ENCODE measurements around the gene WAC.
"Not testable (repeated sequence)": the region's sequence is repeated elsewhere in the genome, so short reads cannot be mapped to it uniquely, and the experiment has no call there.

The WAC gene
- total RNA-seq = 256 to 323 reads per million in 2 donors

DNA sequence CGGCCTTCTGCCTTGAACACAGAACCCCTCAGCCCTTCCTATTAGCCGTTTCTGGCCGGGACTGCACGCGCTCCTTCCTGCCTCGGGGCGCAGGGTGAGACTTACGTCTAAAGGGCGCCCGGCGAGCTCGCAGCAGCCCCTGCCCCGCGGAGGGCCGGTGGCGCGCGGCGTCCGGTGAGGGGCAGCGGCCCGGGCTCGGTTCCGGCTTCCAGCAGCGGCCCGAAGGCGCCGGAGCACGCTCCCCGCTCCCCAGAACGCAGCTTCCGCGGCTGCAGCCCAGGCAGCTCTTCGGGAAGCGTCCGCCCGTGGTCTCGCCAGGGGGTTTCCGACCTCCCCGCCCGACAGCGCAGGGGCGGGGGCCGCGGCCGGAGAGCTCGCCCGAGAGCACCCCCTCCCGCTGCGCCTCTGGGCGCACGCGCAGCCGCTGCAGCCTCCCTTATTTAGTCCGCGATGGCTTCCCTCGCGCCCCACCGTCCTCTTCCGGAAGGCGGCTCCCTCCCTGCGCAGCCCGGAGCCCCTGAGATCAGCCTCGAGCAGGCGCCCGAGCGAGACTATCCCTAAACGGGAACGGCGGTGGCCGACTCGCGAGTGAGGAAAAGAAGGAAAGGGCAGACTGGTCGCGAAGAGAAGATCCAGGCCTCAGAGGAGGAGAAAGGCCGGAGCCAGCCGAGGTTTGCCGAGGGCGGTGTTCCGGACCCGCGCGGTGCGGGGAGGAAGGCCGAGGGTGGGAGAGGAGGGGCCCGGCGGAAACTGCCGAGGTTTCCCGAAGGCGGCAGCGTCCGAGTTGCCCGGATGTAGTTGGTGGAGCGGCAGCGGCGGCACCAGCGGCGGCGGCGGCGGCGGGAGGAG is at the start of gene WAC:
Gene WAC, plus strand, starts transcription at position 782 of the 849 bp plus-strand sequence. CDS start 462 bp downstream, outside the sequence.
- peak; percentile 94 to 97 (median 96) for DNase-seq

DNA sequence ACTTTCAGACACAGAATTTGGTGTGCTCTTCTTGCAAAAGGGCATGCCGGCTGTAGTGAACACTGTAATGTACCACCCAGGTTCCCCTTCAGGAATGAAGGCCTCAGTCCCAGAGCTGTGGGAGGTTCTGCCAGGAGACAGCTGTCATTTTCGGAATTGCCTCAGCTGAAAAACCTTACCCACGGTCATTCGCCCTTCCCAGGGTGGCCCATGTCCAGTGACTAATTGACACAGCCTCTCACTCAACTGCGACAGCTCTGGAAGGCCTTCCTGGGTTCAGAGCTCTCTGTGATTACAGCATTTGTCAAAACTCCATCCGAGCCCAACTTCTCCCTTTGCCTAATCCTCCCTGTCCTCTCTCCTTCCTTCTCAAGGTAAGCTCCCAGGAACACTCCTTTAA is 43.7 kb upstream of the WAC start:
- DNase-seq = no peak

GRCh38 chr10:28490256-28490865 is 42.6 kb upstream of the WAC start:
- DNase-seq = not testable (repeated sequence)

- DNase-seq = no peak
Observed at GRCh38 chr10:28492116-28492920, 40.6 kb upstream of the WAC start.

- DNase-seq = no peak
Observed at GRCh38 chr10:28494420-28494819, 38.5 kb upstream of the WAC start.

- no peak for DNase-seq
Observed at GRCh38 chr10:28495084-28495483, 37.8 kb upstream of the WAC start.

DNA sequence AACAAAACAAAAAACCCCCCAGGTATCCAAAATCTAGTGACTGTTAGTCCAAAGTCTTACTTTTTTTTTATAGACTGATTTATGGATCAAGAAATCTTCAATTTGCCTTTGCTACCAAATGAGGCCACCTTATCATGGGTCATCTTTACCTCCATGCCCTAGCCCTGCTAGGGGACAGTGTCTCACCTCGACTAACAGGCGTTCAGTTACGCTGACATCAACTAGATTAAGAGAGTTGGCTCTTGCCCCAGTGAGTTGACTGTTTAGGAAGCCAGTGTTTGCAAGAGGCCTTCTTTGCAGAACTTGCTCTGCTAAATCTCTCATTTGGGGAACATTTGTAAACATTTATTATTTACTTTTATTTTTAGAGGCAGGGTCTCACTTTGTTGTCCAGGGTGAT is 36.9 kb upstream of the WAC start:
- no peak for DNase-seq

DNA sequence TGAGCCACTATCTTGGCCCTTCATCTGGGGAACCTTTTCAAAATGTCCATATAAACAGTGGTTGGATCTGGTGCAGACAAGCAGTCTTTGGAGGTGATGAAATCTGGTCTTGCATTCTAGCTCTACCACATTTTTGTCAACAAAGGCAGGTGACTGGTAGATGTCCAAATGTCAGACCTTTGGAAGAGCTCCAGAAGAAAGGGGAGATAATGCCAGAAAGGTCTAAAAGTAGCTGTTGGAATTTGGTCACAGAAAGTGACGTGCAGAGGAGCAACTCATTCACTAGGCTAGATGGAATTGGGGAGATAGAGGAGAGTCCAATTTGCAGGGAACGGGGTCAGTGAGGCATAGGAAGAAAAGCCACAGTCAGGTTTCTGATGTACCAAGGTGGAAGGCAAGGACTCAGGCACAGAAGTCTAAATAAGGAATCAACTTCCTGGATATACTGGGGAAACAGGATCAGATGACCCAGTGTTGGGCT is 36.4 kb upstream of the WAC start:
- DNase-seq = no peak

DNA sequence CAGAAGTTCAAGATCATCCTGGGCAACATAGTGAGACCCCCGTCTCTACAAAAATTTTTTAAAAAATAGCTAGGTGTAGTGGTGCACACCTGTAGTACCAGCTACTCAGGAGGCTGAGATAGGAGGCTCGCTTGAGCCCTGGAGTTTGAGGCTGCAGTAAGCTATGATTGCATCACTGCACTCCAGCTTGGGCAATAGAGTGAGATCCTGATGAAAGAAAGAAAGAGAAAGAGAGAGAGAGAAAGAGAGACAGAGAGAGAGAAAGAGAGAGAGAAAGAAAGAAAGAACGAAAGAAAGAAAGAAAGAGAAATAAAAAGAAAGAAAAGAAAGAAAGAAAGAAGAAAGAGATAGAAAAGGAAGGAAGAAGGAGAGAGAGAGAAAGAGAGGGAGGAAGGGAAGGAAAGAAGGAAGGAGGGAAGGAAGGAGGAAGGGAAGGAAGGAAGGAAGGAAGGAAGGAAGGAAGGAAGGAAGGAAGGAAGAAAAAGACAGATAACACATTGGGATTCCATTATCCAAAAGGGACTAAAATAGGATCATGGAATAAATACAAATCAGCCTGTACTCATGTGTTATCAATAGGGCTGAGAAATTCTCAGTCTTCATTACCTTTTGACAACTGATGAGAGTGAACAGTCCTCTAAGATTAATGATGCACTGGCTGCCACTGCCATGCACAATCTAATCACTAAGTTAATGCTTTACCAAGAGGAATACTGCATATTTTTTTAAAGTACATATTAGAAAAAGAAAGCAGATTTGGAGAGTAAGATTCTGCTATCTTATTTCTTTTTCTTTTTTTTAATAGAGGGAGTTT is 35.4 kb upstream of the WAC start:
- no peak for DNase-seq

DNA sequence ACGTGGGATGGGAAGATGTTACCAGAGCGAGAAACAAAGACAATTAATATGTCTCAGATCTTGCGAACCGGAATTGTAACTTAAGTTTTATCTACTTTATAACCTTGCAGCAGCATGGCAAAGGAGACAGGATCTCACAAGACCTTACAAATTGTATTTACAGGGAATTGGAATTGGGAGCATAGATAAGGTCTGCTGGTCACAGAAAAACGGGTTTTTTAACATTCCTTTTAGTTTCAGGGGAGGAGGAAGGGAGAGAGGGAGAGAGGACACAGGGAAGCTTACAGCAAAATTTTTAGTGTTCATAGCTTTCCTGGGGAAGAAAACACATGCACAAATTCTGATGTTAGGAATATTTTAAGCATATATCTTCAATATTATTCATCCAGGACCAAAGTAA is 32.7 kb upstream of the WAC start:
- not testable (repeated sequence) for DNase-seq

GRCh38 chr10:28503114-28503513 is 29.8 kb upstream of the WAC start:
- no peak for DNase-seq

GRCh38 chr10:28505359-28505959 is 27.5 kb upstream of the WAC start:
- DNase-seq = no peak

DNA sequence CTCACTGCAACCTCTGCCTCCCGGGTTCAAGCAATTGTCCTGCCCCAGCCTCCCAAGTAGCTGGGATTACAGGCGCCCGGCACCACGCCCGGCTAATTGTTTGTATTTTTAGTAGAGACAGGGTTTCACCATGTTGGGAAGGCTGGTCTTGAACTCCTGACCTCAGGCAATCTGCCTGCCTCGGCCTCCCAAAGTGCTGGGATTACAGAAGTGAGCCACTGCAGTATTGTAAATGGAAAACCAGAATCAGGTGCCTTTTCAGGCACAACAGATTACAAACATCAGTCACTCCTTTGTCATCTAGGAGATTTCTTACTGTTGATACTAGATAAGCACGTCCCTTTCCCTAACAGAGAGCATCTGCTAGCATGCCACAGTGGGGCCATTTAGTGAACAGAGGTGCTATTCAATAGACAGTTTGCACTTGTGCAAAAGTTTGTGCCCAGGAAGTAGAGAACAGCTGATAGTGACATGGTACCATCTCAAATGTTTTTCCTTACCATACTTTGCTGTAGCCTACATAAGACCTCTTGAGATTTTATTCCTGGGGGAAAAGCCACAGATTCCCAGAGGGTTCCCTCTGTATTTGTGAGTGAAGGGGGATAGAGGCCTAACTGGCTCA is 24.5 kb upstream of the WAC start:
- DNase-seq = no peak

GRCh38 chr10:28509286-28509685 is 23.6 kb upstream of the WAC start:
- no peak for DNase-seq

GRCh38 chr10:28514648-28515047 is 18.3 kb upstream of the WAC start:
- no peak for DNase-seq

- DNase-seq = no peak
Observed at GRCh38 chr10:28520346-28520745, 12.6 kb upstream of the WAC start.

DNA sequence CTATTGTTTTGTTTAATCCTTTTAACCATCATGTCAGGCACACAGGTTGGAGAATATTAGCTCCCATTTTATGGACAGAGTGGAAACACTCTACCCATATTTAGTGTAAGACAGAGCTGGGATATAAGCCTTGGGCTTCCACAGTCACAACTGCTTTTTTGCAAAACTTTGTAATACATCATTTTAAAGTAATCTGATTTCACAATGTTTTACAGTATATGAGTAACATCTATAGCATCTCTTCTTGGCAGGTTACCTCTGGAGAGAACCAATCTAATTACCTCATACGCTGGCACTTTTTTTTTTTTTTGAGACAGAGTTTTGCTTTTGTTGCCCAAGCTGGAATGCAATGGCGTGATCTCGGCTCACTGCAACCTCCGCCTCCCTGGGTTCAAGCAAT is 12.1 kb upstream of the WAC start:
- DNase-seq = not testable (repeated sequence)

DNA sequence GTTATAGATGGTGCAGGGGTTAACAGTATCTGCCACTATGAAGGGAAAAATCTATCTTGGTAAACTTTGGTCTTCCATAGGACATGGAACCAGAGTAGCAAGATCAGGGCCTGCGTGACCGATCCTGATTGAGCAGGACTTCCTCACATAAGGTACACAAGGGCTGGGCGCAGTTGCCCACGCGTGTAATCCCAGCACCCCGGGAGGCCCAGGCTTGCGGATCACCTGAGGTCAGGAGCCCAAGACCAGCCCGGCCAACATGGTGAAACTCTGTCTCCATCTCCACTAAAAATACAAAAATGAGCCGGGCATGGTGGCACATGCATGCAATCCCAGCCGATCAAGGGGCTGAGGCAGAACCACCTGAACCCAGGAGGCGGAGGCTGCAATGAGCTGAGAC is 11.0 kb upstream of the WAC start:
- DNase-seq = not testable (repeated sequence)

GRCh38 chr10:28523725-28524252 is 9.1 kb upstream of the WAC start:
- no peak for DNase-seq

DNA sequence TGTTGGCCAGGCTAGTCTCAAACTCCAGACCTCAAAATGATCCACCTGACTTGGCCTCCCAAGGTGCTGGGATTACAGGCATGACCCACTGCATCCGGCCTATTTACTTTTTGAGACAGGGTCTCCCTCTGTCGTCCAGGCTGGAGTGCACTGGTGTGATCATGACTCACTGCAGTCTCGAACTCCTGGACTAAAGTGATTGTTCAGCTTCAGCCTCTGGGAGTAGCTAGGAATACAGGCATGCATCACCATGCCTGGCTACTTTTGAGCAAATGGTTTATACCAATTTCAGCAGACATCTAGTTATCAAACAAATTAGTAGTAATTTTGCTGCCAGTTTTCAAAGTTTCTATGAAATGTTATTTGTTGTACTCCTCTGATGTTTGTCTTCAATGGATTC is 2.2 kb upstream of the WAC start:
- DNase-seq = no peak

- no peak for DNase-seq
Observed at GRCh38 chr10:28533186-28533564, 257 bp downstream of the WAC start.
